Activated T-cell treated with anti-CD3 and anti-CD28 coated beads, Interleukin-2, amount 50 U/mL, for 72 hours (primary cell): ENCODE measurements around the gene PCSK6. TPM values are rescaled to one million over a fixed set of nuclear protein-coding genes. Genes with fewer than 3 reads are reported as not detected.

Experiments
- ATAC-seq, 2 donors: fragments of 150-1000 bp; cut with Tn5 transposase; replicated peaks in 1 of 2; 2 replicates each; pipeline ENCODE4 v1.10.0; 2021; ENCODE audit warnings: moderate library complexity in 2 of 2, mild to moderate bottlenecking in 1 of 2
- DNase-seq, 2 donors: peaks; one replicate each; pipeline ENCODE4 v3.0.0; 2021 to 2022; ENCODE audit warnings: mixed read lengths in 1 of 2
- H3K27ac Mint-ChIP-seq: one replicate; pipeline ENCODE4 v1.8.0; 2022; ENCODE audit warnings: mild to moderate bottlenecking, moderate library complexity, mixed read lengths
- H3K27me3 Mint-ChIP-seq: one replicate; pipeline ENCODE4 v1.8.0; 2022; ENCODE audit warnings: low read depth, mixed read lengths
- H3K36me3 Mint-ChIP-seq, 2 donors: one replicate each; pipeline ENCODE4 v1.8.0; 2022; ENCODE audit warnings: mixed read lengths in 2 of 2, mild to moderate bottlenecking in 1 of 2; ENCODE audit not compliant: insufficient read depth in 2 of 2
- H3K4me1 Mint-ChIP-seq: one replicate; pipeline ENCODE4 v1.8.0; 2022; ENCODE audit warnings: low read depth, mixed read lengths
- H3K4me3 Mint-ChIP-seq, 2 donors: one replicate each; pipeline ENCODE4 v1.8.0; 2022; ENCODE audit warnings: mild to moderate bottlenecking in 2 of 2, mixed read lengths in 2 of 2, moderate library complexity in 2 of 2
- H3K9me3 Mint-ChIP-seq, 2 donors: one replicate each; pipeline ENCODE4 v1.8.0; 2022; ENCODE audit warnings: mixed read lengths in 2 of 2
- total RNA-seq, 2 donors: library from RNA; stranded (reverse); gene quantifications; one replicate each; pipeline ENCODE4 v1.2.3, GENCODE V29; 2022

Gene PCSK6
- total RNA-seq, 2 donors from 2014 or later, result 0.51 to 2.3 TPM

GRCh38 chr15:101318147-101318819, 171.2 kb downstream of the PCSK6 start:
- ATAC-seq (no peak), DNase-seq (no peak)
- H3K9me3 Mint-ChIP-seq, result no peaks in the 10 kb centered on the region
- peaks cover 7% of the 10 kb centered on the region for H3K27me3 Mint-ChIP-seq
- H3K4me3 Mint-ChIP-seq, result no peak overlapping the region
- peaks cover 0 to 3% of the 10 kb centered on the region in 2 donors for H3K36me3 Mint-ChIP-seq
- no peak overlapping the region for H3K27ac Mint-ChIP-seq
- H3K4me1 Mint-ChIP-seq, result peaks cover 13% of the 10 kb centered on the region

DNA sequence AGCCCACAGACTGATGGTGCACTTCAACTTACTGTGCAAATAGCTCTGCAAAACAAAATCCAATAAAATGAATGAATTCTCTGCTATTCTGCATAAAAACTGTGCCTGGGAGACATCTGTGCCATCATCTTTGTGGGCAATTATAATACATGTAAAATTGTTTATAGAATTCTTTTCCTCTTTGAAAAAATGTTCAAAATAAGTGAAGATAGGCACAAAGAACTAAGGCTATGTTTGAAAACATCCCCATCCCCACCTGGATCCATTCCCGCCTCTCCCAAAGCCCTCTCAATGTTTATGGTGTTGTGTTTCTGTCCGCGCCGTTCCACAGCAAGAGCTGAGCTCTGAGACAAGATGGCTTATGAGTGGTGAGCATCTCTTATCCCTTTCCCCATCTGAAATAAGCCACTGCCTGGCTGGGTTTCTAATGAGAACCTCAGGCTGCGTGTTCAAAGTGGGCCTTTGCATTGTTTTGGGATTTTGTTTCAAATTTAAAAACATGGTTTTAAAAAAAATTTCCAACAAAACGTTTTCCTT, 172.1 kb downstream of the PCSK6 start:
- H3K27ac Mint-ChIP-seq, result no peak overlapping the region
- ATAC-seq (no peak), DNase-seq (no peak)
- H3K27me3 Mint-ChIP-seq, result peaks cover 7% of the 10 kb centered on the region
- peaks cover 0 to 3% of the 10 kb centered on the region in 2 donors for H3K36me3 Mint-ChIP-seq
- no peaks in the 10 kb centered on the region for H3K9me3 Mint-ChIP-seq
- H3K4me3 Mint-ChIP-seq, result no peak overlapping the region
- peaks cover 13% of the 10 kb centered on the region for H3K4me1 Mint-ChIP-seq

GRCh38 chr15:101316529-101316928, 173.0 kb downstream of the PCSK6 start:
- peaks cover 0 to 3% of the 10 kb centered on the region in 2 donors for H3K36me3 Mint-ChIP-seq
- DNase-seq (no peak), ATAC-seq (no peak)
- H3K4me1 Mint-ChIP-seq, result peaks cover 13% of the 10 kb centered on the region
- peaks cover 7% of the 10 kb centered on the region for H3K27me3 Mint-ChIP-seq
- H3K4me3 Mint-ChIP-seq, result no peak overlapping the region
- no peak overlapping the region for H3K27ac Mint-ChIP-seq
- no peaks in the 10 kb centered on the region for H3K9me3 Mint-ChIP-seq

- Mint-ChIP-seq H3K4me3 (no peak overlapping the region), H3K36me3 (no peaks in the 10 kb centered on the region), H3K9me3 (no peaks in the 10 kb centered on the region), H3K27ac (no peak overlapping the region), H3K27me3 (peaks cover 7% of the 10 kb centered on the region), H3K4me1 (peaks cover 7% of the 10 kb centered on the region)
- DNase-seq, result no peak
- ATAC-seq, result no peak
Observed at GRCh38 chr15:101315736-101316135, 173.8 kb downstream of the PCSK6 start.

DNA sequence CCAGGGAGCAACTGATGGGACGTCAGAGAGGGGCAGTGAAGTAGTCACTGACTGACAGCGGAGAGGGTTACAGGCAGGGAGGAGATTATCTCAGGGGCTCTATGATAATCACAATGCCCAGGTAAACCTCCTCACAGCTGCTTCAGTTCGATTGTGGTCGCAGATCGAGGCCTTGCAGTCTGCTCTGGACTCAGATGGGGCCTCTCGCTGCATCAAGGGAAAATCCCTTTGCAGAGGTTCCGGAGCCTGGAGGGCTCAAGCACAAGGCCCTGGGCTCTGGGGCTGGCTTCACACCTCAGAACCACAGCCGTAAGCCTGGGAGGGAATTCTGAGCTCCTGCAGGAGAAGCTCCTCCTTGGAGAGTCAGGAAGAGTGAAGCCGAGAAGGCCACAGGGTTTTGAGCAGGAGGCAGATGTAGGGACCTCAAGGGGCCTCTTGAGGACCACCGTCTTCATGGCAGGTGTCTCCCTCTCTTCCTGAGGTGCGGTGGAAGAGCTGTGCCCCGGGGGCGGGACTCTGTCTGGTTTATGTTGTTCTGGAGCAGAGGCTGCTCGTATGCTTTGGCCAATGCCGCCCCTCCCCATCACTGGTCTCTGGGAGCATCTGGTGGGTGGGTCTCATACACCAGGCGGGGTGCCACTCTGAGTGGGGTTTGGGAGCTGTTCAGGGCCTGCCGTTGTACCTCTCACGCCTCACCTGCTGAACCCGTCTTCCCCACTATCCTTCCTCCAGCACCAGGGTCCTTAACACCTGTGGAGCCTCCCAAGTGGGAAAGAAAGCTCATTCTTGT, 175.0 kb downstream of the PCSK6 start:
- no peaks in the 10 kb centered on the region for H3K36me3 Mint-ChIP-seq
- no peaks in the 10 kb centered on the region for H3K9me3 Mint-ChIP-seq
- H3K27ac Mint-ChIP-seq, result no peak overlapping the region
- ATAC-seq (no peak), DNase-seq (no peak)
- H3K4me1 Mint-ChIP-seq, result no peaks in the 10 kb centered on the region
- no peak overlapping the region for H3K4me3 Mint-ChIP-seq
- peaks cover 7% of the 10 kb centered on the region for H3K27me3 Mint-ChIP-seq

DNA sequence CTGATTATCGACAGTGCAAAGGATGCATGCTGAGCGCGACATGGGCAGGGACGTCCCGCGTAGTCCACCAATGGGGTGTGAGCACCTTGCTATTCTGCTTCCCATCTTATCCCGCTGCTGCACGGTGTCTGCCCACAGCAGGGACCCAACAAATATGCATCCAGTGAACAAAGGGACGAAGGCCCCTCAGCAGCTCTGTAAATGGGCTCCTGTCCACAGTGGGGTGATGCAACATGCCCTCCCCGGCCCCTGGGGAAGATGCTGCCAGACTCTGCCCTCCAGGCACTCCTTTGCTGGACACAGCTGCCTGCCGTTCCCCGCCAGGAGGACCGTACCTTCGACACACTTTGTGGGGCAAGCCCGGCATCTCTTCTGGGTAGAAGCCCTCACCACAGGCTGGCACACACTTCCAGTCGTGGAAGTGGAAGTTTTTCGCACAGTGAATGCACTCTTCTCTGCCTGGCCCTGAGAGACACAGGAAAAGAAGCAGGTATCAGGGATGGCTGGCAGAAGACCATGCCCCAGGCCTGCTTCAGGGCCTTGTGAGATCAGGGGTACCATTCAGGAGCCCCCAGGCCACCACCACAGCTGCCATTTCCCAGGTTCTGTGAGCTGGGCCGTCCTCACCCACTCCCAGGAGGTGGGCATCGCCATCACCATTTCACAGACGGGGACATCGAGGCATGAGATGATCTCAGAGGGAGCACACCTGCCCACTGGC, 176.3 kb downstream of the PCSK6 start:
- Mint-ChIP-seq H3K4me1 (no peaks in the 10 kb centered on the region), H3K36me3 (no peaks in the 10 kb centered on the region), H3K9me3 (no peaks in the 10 kb centered on the region), H3K4me3 (no peak overlapping the region), H3K27ac (no peak overlapping the region), H3K27me3 (no peaks in the 10 kb centered on the region)
- ATAC-seq (no peak), DNase-seq (no peak)

DNA sequence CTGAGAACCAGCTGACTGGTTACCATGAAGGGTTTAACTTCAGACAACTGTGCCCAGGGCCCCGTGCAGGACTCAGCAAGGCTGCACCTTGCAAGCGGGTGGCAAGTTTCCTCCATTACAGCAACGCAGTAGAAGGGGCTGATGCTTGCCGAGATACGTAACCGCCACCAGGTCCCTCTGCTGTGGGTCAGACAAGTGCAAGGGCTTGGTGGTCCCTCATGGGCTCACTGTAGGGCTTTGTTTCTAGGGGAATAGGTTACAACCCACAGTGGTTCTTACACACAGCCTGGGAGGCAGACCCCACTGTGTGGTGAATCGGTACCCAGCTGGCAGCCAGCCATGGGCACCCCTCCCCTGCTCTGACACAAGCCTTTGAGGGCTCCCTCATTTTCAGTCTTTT, 179.0 kb downstream of the PCSK6 start:
- Mint-ChIP-seq H3K27me3 (no peaks in the 10 kb centered on the region), H3K27ac (no peak overlapping the region), H3K36me3 (no peaks in the 10 kb centered on the region), H3K9me3 (no peaks in the 10 kb centered on the region), H3K4me3 (no peak overlapping the region), H3K4me1 (no peaks in the 10 kb centered on the region)
- DNase-seq (no peak), ATAC-seq (no peak)

DNA sequence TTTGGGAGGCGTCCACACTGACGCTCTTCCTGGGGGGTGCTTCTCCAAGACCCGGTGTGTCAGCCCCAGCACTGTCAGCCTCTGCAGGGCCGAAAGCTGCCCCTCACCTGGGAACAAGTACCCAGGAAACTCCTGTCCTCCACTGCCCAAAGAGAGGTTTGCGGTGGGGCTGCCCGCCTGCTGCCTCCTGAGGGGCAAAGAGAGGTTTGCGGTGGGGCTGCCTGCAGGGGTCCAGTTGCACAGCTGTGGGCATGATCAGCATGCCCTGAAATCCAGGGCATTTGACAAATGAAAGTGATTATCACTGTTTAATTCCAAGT, 179.4 kb downstream of the PCSK6 start:
- H3K27me3 Mint-ChIP-seq, result no peaks in the 10 kb centered on the region
- H3K4me1 Mint-ChIP-seq, result no peaks in the 10 kb centered on the region
- DNase-seq (no peak), ATAC-seq (no peak)
- H3K36me3 Mint-ChIP-seq, result no peaks in the 10 kb centered on the region
- no peak overlapping the region for H3K27ac Mint-ChIP-seq
- H3K4me3 Mint-ChIP-seq, result no peak overlapping the region
- no peaks in the 10 kb centered on the region for H3K9me3 Mint-ChIP-seq

DNA sequence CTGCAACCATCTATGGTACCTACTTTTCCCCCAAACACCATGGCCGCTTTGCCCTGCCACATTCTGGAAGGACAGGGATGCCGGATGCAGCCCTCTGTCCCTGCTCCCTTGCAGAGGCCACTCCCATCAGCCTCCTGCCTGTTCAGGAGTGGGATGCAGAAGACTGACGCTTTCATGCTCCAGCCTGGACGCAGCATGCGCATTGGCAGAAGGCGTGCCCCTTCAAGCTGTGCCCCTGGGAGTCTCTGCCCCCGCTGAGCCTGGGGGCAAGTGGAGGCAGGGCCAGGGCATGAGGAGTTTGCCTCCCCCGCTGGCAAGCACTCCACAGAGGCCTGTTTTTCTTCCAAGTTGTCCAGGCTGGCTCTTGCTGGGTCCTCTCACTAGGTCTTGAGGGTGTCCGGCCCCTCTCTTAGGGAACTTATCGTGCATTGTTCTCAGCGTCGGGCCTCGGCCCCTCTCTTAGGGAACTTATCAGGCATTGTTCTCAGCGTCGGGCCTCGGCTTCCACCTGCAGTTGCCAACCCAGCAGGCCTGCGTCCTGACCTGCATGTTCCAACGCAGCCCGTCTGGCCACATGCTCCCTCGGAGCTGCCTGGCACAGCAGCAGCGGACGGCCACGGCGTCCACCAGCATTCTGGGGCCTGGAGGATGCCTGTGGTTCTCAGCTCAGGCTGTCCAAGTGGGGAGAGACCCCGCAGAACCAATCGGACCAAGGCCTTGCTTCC, 179.9 kb downstream of the PCSK6 start:
- Mint-ChIP-seq H3K4me1 (no peaks in the 10 kb centered on the region), H3K36me3 (no peaks in the 10 kb centered on the region), H3K27ac (no peak overlapping the region), H3K4me3 (no peak overlapping the region), H3K27me3 (no peaks in the 10 kb centered on the region), H3K9me3 (no peaks in the 10 kb centered on the region)
- DNase-seq (no peak), ATAC-seq (no peak)

- H3K27ac Mint-ChIP-seq, result no peak overlapping the region
- H3K27me3 Mint-ChIP-seq, result no peaks in the 10 kb centered on the region
- no peak for ATAC-seq
- H3K36me3 Mint-ChIP-seq, result no peaks in the 10 kb centered on the region
- no peaks in the 10 kb centered on the region for H3K4me1 Mint-ChIP-seq
- no peak overlapping the region for H3K4me3 Mint-ChIP-seq
- H3K9me3 Mint-ChIP-seq, result no peaks in the 10 kb centered on the region
- DNase-seq, result no peak
Observed at GRCh38 chr15:101308604-101309435, 180.7 kb downstream of the PCSK6 start.

DNA sequence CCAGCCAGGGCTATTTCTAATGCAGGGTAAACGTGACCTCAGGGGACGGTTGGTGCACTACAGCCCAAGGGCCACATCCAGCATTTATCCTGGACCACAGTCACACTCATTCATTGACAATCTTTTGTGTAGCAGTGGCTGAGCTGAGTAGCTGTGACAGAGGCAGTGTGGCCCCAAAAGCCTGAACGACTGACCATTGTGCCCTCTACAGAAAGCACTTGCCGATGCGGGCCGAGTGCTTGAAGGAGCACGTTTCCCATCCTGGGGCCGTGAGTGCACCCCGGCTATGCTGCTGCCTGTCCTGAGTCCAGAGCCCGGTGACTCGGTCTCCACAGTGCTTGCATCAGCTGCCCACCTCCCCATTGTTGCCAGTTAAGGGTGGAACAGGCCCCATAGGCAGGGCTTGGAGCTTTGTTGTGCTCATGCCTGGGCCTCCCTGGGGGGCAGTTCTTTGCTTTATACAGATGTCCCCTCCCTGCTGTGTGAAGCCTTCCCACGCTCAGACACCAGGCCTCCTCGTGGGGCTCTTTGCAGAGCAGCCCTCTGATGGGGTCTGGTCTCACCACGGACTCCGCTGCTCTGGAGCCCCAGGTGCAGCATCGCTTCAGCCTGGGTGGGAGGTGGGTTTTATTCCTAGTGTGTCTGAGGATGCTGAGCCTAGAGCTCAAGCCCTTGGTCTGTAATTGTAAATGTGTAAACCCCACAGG, 181.5 kb downstream of the PCSK6 start:
- H3K9me3 Mint-ChIP-seq, result no peaks in the 10 kb centered on the region
- H3K36me3 Mint-ChIP-seq, result no peaks in the 10 kb centered on the region
- ATAC-seq (no peak), DNase-seq (no peak)
- H3K27ac Mint-ChIP-seq, result no peak overlapping the region
- no peak overlapping the region for H3K4me3 Mint-ChIP-seq
- no peaks in the 10 kb centered on the region for H3K4me1 Mint-ChIP-seq
- no peaks in the 10 kb centered on the region for H3K27me3 Mint-ChIP-seq
